Hepatocyte (in vitro differentiated cells): ENCODE data around the gene UBE2L3. TPM values are rescaled to one million over a fixed set of nuclear protein-coding genes. Genes with fewer than 3 reads are reported as not detected.
"Not testable (repeated sequence)": the region's sequence is repeated elsewhere in the genome, so short reads cannot be mapped to it uniquely, and the experiment has no call there.

Experiments used
- DNase-seq: peaks from one replicate; pipeline ENCODE4 v3.0.0-alpha.2; 2016; ENCODE audit warnings: low spot score
- H2AFZ ChIP-seq: fragments of 200-600 bp; sonication (generic); 2 replicates; pipeline ENCODE4 v1.6.0; 2016; ENCODE audit warnings: antibody characterized with exemption, mild to moderate bottlenecking
- H3K27ac ChIP-seq: fragments of 200-600 bp; sonication (generic); 2 replicates; pipeline ENCODE4 v1.5.1; 2016; ENCODE audit warnings: mild to moderate bottlenecking
- H3K27me3 ChIP-seq: fragments of 200-600 bp; sonication (generic); 2 replicates; pipeline ENCODE4 v1.6.1; 2016
- H3K36me3 ChIP-seq: fragments of 200-600 bp; sonication (generic); replicated peaks from 2 replicates; pipeline ENCODE4 v1.5.1; 2016; ENCODE audit warnings: low read depth; ENCODE audit not compliant: insufficient read depth
- H3K4me1 ChIP-seq: fragments of 200-600 bp; sonication (generic); 2 replicates; pipeline ENCODE4 v1.5.1; 2016; ENCODE audit warnings: mild to moderate bottlenecking, moderate library complexity; ENCODE audit not compliant: insufficient read depth
- H3K4me2 ChIP-seq: fragments of 200-600 bp; sonication (generic); 2 replicates; pipeline ENCODE4 v1.6.0; 2016
- H3K4me3 ChIP-seq: fragments of 200-600 bp; sonication (generic); 2 replicates; pipeline ENCODE4 v1.5.1; 2016; ENCODE audit warnings: mild to moderate bottlenecking
- H3K79me2 ChIP-seq: fragments of 200-600 bp; sonication (generic); 2 replicates; pipeline ENCODE4 v1.6.0; 2017; ENCODE audit warnings: mild to moderate bottlenecking
- H3K9me2 ChIP-seq: fragments of 200-600 bp; sonication (generic); replicated peaks from 2 replicates; pipeline ENCODE4 v1.6.0; 2017; ENCODE audit warnings: mild to moderate bottlenecking; ENCODE audit not compliant: insufficient read depth
- H3K9me3 ChIP-seq: fragments of 200-600 bp; sonication (generic); 2 replicates; pipeline ENCODE4 v1.5.1; 2016; ENCODE audit warnings: low read depth, mild to moderate bottlenecking
- H4K20me1 ChIP-seq: fragments of 200-600 bp; sonication (generic); 2 replicates; pipeline ENCODE4 v1.6.0; 2016; ENCODE audit warnings: mild to moderate bottlenecking; ENCODE audit not compliant: insufficient read depth, poor library complexity, severe bottlenecking
- WGBS: methylation state at CpG from one replicate; pipeline ENCODE4 v1.1.6; 2016; ENCODE audit warnings: low lambda C conversion rate; ENCODE audit errors: missing lambda C conversion rate; 5-methylcytosine and 5-hydroxymethylcytosine counted together
- polyA plus RNA-seq: library from polyadenylated mRNA; unstranded; fragments of >200 nt; fragmentation: Nextera tagmentation; extraction: Ambion mirVana; gene quantifications from 2 replicates; pipeline ENCODE4 v1.2.1, GENCODE V29; 2016
- total RNA-seq: library from RNA; depleted of rRNA; stranded (reverse); fragments of >200 nt; gene quantifications from 2 replicates; pipeline ENCODE4 v1.2.3, GENCODE V29; 2014

Gene UBE2L3
- total and polyA plus RNA-seq, 2 experiments from 2014 or later, result 49.3 to 91.0 TPM

GRCh38 chr22:21549558-21549957 lies 18.0 kb upstream of the UBE2L3 start:
- not testable (repeated sequence) for H2AFZ ChIP-seq, DNase-seq, H3K4me3 ChIP-seq, H3K79me2 ChIP-seq, H3K9me2 ChIP-seq, H3K27me3 ChIP-seq, H3K36me3 ChIP-seq, H3K27ac ChIP-seq, H3K9me3 ChIP-seq, H3K4me2 ChIP-seq, H4K20me1 ChIP-seq, H3K4me1 ChIP-seq
- no CpG with 5 or more reads among the region's 38 CpGs for WGBS

GRCh38 chr22:21550008-21550677 lies 17.4 kb upstream of the UBE2L3 start:
- not testable (repeated sequence) for H3K4me2 ChIP-seq, DNase-seq, H2AFZ ChIP-seq, H3K79me2 ChIP-seq, H3K36me3 ChIP-seq, H4K20me1 ChIP-seq, H3K4me1 ChIP-seq, H3K27ac ChIP-seq, H3K9me3 ChIP-seq, H3K27me3 ChIP-seq, H3K9me2 ChIP-seq, H3K4me3 ChIP-seq
- WGBS, result no CpG with 5 or more reads among the region's 62 CpGs

GRCh38 chr22:21550678-21551047 lies 16.9 kb upstream of the UBE2L3 start:
- H3K27me3 ChIP-seq, DNase-seq, H3K4me1 ChIP-seq, H3K4me2 ChIP-seq, H3K79me2 ChIP-seq, H3K9me3 ChIP-seq, H3K27ac ChIP-seq, H4K20me1 ChIP-seq, H3K36me3 ChIP-seq, H3K4me3 ChIP-seq, H3K9me2 ChIP-seq, H2AFZ ChIP-seq: not testable (repeated sequence)
- WGBS, result no CpG with 5 or more reads among the region's 44 CpGs

DNA sequence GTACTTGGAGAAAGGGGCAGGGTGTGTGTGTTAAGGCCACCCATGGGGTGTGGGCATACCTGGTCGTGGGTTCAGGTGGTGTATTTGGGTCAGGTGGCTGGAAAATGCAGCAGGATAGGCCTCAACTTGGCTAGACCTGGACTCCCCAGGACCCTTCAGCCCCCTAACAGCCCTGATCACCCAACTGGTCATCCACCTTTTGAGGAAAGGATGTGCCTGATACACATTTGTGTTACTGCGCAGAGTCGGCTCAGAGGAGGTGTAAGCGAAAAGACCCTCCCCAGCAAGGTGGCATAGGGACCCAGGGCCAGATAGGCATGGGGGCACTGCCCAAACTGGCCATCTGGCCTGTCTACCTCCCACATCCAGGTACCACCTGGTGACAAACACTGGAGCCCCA lies 16.2 kb upstream of the UBE2L3 start, which contains the start of gene RIMBP3C:
Gene RIMBP3C, minus strand, starts transcription at position 101 of the 400 bp plus-strand sequence. CDS start 485 bp downstream, outside the sequence.
- H3K4me2 ChIP-seq, H3K4me1 ChIP-seq, H2AFZ ChIP-seq, H4K20me1 ChIP-seq, H3K27ac ChIP-seq, H3K79me2 ChIP-seq, H3K4me3 ChIP-seq, H3K36me3 ChIP-seq, H3K9me3 ChIP-seq, H3K27me3 ChIP-seq, H3K9me2 ChIP-seq, DNase-seq: not testable (repeated sequence)
- WGBS, result no CpG with 5 or more reads among the region's 4 CpGs

DNA sequence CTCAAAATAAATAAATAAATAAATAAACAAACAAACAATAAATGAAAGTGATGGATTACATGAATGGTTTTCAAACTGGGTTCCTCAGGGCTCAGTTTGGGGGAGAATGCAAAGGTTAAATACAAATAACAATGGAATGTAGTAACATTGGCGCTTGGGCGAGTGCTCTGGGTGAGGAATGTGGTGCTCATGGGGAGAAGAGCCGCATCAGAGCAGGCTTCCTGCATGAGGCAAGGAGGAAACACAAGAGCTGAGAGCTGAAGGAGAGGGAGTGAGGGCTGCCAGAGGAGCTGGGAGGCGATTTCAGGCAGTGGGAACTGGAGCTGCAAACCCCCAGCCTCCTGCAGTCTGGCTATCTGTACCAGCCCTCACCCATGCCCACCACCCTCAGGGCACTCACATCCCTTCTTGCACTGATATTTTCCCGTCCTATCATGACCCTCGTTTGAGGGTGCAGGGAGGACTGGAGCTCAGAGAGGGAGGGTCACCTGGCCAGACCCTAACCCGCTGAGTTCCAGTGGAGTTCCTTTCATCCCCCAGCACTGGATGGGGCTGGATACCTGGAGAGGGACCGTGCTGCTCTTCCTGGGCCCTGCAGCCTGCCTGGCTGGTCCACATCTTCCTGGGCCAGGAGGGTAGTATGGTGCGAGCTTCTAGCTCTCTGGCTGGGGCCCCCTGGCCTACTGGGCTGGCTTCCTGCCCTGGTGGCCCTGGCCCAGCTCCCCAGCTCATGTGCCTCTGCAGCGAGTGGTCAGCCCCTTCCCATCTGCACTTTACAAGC lies 8.0 kb upstream of the UBE2L3 start:
- H3K79me2 ChIP-seq, H3K36me3 ChIP-seq, H3K4me3 ChIP-seq, H2AFZ ChIP-seq, H3K4me1 ChIP-seq, H3K9me2 ChIP-seq, H3K27ac ChIP-seq, H3K9me3 ChIP-seq, H4K20me1 ChIP-seq, DNase-seq, H3K4me2 ChIP-seq, H3K27me3 ChIP-seq: not testable (repeated sequence)
- WGBS, result 80% methylated on average over 7 of the region's 10 CpGs

GRCh38 chr22:21560657-21561056 lies 6.9 kb upstream of the UBE2L3 start:
- not testable (repeated sequence) for H3K4me1 ChIP-seq, H2AFZ ChIP-seq, DNase-seq, H3K27ac ChIP-seq, H3K9me2 ChIP-seq, H3K4me3 ChIP-seq, H4K20me1 ChIP-seq, H3K79me2 ChIP-seq, H3K27me3 ChIP-seq, H3K4me2 ChIP-seq, H3K9me3 ChIP-seq, H3K36me3 ChIP-seq
- 55% methylated on average over 1 of the region's 3 CpGs for WGBS
